Head of caudate nucleus (tissue), 42 donors: Measurements from ENCODE around the gene ADIPOR2.
"Not testable (repeated sequence)": the region's sequence is repeated elsewhere in the genome, so short reads cannot be mapped to it uniquely, and the experiment has no call there.

ENCODE experiments used
- DNase-seq, 42 donors: peaks; one replicate each; pipeline versions ENCODE4 v3.0.0 to v3.0.0-alpha.2; 2020 to 2021; ENCODE audit warnings: mixed read lengths in 7 of 42
- intact Hi-C: fragments of 100-400 bp; cut with DNase I; formaldehyde crosslinking; loops from one replicate; pipeline ENCODE4 v1.15.0; 2022

The ADIPOR2 gene

GRCh38 chr12:1815108-1815507 is 124.2 kb downstream of the ADIPOR2 start:
- intact Hi-C loops, result no loop called here
- DNase-seq, result no peak

GRCh38 chr12:1815814-1816729 is 125.2 kb downstream of the ADIPOR2 start:
- intact Hi-C loops, result no loop called here
- no peak for DNase-seq

GRCh38 chr12:1816730-1817348 is 126.0 kb downstream of the ADIPOR2 start:
- DNase-seq, result no peak
- intact Hi-C loops, result no loop called here

GRCh38 chr12:1817928-1818327 is 127.1 kb downstream of the ADIPOR2 start:
- intact Hi-C loops, DNase-seq: not testable (repeated sequence)

- DNase-seq, result no peak
- intact Hi-C loops, result no loop called here
Observed at GRCh38 chr12:1819050-1819449, 128.2 kb downstream of the ADIPOR2 start.

- intact Hi-C loops, result no loop called here
Observed at GRCh38 chr12:1819571-1819970, 128.7 kb downstream of the ADIPOR2 start.

GRCh38 chr12:1820191-1820895 is 129.5 kb downstream of the ADIPOR2 start, which contains the start of gene LRTM2:
Gene LRTM2, plus strand, starts transcription at chr12:1820565. Its CDS starts 7,584 bp downstream, at chr12:1828149.
- intact Hi-C loops, result no loop called here
- DNase-seq, result peak in 25 of 42 donors; percentile 27 to 80 (median 61)

More at GRCh38 chr12:1819571-1819970, 128.7 kb downstream of the ADIPOR2 start:
- no peak for DNase-seq

- peak in 1 of 42 donors; percentile 41 for DNase-seq
- intact Hi-C loops, result no loop called here
Observed at GRCh38 chr12:1820896-1821291, 130.0 kb downstream of the ADIPOR2 start.

- intact Hi-C loops, result no loop called here
- DNase-seq, result peak in 4 of 42 donors; percentile 33 to 71 (median 51)
Observed at GRCh38 chr12:1821805-1822204, 130.9 kb downstream of the ADIPOR2 start.

GRCh38 chr12:1822699-1823098 is 131.8 kb downstream of the ADIPOR2 start:
- no peak for DNase-seq
- intact Hi-C loops, result no loop called here

GRCh38 chr12:1823237-1823636 is 132.4 kb downstream of the ADIPOR2 start:
- DNase-seq, result peak in 4 of 42 donors; percentile 44 to 57 (median 49)
- intact Hi-C loops, result no loop called here

- intact Hi-C loops, result no loop called here
- DNase-seq, result peak in 11 of 42 donors; percentile 43 to 67 (median 57)
Observed at GRCh38 chr12:1825382-1826102, 134.7 kb downstream of the ADIPOR2 start.

GRCh38 chr12:1826401-1826800 is 135.5 kb downstream of the ADIPOR2 start:
- DNase-seq, result no peak
- intact Hi-C loops, result no loop called here

GRCh38 chr12:1826867-1827705 is 136.2 kb downstream of the ADIPOR2 start:
- peak in 5 of 42 donors; percentile 26 to 58 (median 34) for DNase-seq
- intact Hi-C loops, result no loop called here

GRCh38 chr12:1827826-1828805 is 137.2 kb downstream of the ADIPOR2 start:
- intact Hi-C loops, result no loop called here
- DNase-seq, result peak in 14 of 42 donors; percentile 3 to 70 (median 52)

- intact Hi-C loops, result no loop called here
- peak in 12 of 42 donors; percentile 19 to 73 (median 56) for DNase-seq
Observed at GRCh38 chr12:1828856-1829255, 138.0 kb downstream of the ADIPOR2 start.
